SK-N-MC (cell line): ENCODE measurements around the gene GLOD4.
A peak's percentile ranks its signal among the peaks of the same experiment; 100 is the strongest.
"Not testable (repeated sequence)": the region's sequence is repeated elsewhere in the genome, so short reads cannot be mapped to it uniquely, and the experiment has no call there.

Source experiments
- DNase-seq: peaks from one replicate; pipeline ENCODE4 v3.0.0-alpha.2; 2011; ENCODE audit warnings: low read depth, low spot score
- H3K27ac ChIP-seq: fragments of 200-600 bp; sonication (generic); 2 replicates; pipeline ENCODE4 v1.5.1; 2016; ENCODE audit warnings: mixed run types
- H3K36me3 ChIP-seq: fragments of 200-600 bp; sonication (generic); 2 replicates; pipeline ENCODE4 v1.6.1; 2017; ENCODE audit warnings: antibody characterized with exemption, low read length, mixed read lengths; ENCODE audit not compliant: insufficient read depth
- H3K4me3 ChIP-seq: fragments of 200-600 bp; sonication (generic); 2 replicates; pipeline ENCODE4 v1.5.1; 2016
- H3K9ac ChIP-seq: fragments of 200-600 bp; sonication (generic); 2 replicates; pipeline ENCODE4 v1.8.0; 2017; ENCODE audit warnings: mixed run types, mixed read lengths; ENCODE audit not compliant: insufficient read length
- H3K9me3 ChIP-seq: fragments of 200-600 bp; sonication (generic); 2 replicates; pipeline ENCODE4 v1.6.1; 2017; ENCODE audit warnings: low read depth, mild to moderate bottlenecking, antibody characterized with exemption, low read length, moderate library complexity, mixed read lengths
- EZH2 ChIP-seq: fragments of 200-600 bp; sonication (generic); IDR thresholded peaks from one replicate; pipeline ENCODE4 v1.6.1; 2017; ENCODE audit warnings: antibody characterized with exemption
- FOXP2 ChIP-seq: optimal IDR thresholded peaks from 2 replicates; pipeline ENCODE3; 2011; ENCODE audit warnings: mild to moderate bottlenecking, moderate library complexity; ENCODE audit not compliant: insufficient read depth; ENCODE audit errors: extremely low read length, control extremely low read depth
- POLR2AphosphoS5 ChIP-seq: IDR thresholded peaks from 2 replicates; pipeline ENCODE4 v1.6.1; 2012; ENCODE audit warnings: mild to moderate bottlenecking, low read depth, low read length, borderline replicate concordance

GLOD4 gene

GRCh38 chr17:788551-788950, 6.5 kb upstream of the GLOD4 start:
- Histone ChIP-seq H3K27ac (no peak overlapping the region), H3K36me3 (peaks cover 54% of the 10 kb centered on the region), H3K9ac (no peak overlapping the region), H3K4me3 (no peak overlapping the region), H3K9me3 (no peaks in the 10 kb centered on the region)
- DNase-seq = no peak
- no peak for TF ChIP-seq POLR2AphosphoS5
- TF ChIP-seq FOXP2 = no peak
- TF ChIP-seq EZH2 = no peak

GRCh38 chr17:787641-788221, 5.7 kb upstream of the GLOD4 start:
- no peak overlapping the region for H3K27ac ChIP-seq
- no peaks in the 10 kb centered on the region for H3K9me3 ChIP-seq
- no peak overlapping the region for H3K9ac ChIP-seq
- TF ChIP-seq EZH2 = no peak
- no peak for TF ChIP-seq POLR2AphosphoS5
- TF ChIP-seq FOXP2 = no peak
- DNase-seq = no peak
- H3K4me3 ChIP-seq = no peak overlapping the region
- H3K36me3 ChIP-seq = peaks cover 54% of the 10 kb centered on the region

- H3K4me3 ChIP-seq, H3K9ac ChIP-seq, H3K9me3 ChIP-seq, H3K27ac ChIP-seq, DNase-seq: not testable (repeated sequence)
- peaks cover 44% of the 10 kb centered on the region for H3K36me3 ChIP-seq
Observed at GRCh38 chr17:785901-786300, 3.8 kb upstream of the GLOD4 start.

GRCh38 chr17:784143-784542, 2.1 kb upstream of the GLOD4 start:
- no peak overlapping the region for H3K9ac ChIP-seq
- DNase-seq = no peak
- TF ChIP-seq POLR2AphosphoS5 = no peak
- TF ChIP-seq EZH2 = no peak
- TF ChIP-seq FOXP2 = no peak
- no peaks in the 10 kb centered on the region for H3K9me3 ChIP-seq
- no peak overlapping the region for H3K27ac ChIP-seq
- H3K36me3 ChIP-seq = peaks cover 32% of the 10 kb centered on the region
- no peak overlapping the region for H3K4me3 ChIP-seq

- no peak for DNase-seq
- Histone ChIP-seq H3K36me3 (peaks cover 55% of the 10 kb centered on the region), H3K27ac (no peak overlapping the region), H3K9ac (no peak overlapping the region), H3K9me3 (no peaks in the 10 kb centered on the region), H3K4me3 (no peak overlapping the region)
- no peak for TF ChIP-seq POLR2AphosphoS5
- no peak for TF ChIP-seq EZH2
- no peak for TF ChIP-seq FOXP2
Observed at GRCh38 chr17:778096-778495, 4.0 kb downstream of the GLOD4 start.

- no peak overlapping the region for H3K4me3 ChIP-seq
- TF ChIP-seq FOXP2 = no peak
- H3K9ac ChIP-seq = peak overlapping the region; percentile 15
- no peak for DNase-seq
- H3K36me3 ChIP-seq = peaks cover 88% of the 10 kb centered on the region
- no peaks in the 10 kb centered on the region for H3K9me3 ChIP-seq
- no peak overlapping the region for H3K27ac ChIP-seq
Observed at GRCh38 chr17:774313-774584, 7.8 kb downstream of the GLOD4 start.

GRCh38 chr17:773467-774312, 8.4 kb downstream of the GLOD4 start:
- no peak for DNase-seq
- H3K27ac ChIP-seq = peak overlapping the region; percentile 70
- peaks cover 85% of the 10 kb centered on the region for H3K36me3 ChIP-seq
- no peak overlapping the region for H3K4me3 ChIP-seq
- H3K9ac ChIP-seq = peak overlapping the region; percentile 15
- TF ChIP-seq EZH2 (no peak), FOXP2 (no peak), POLR2AphosphoS5 (no peak)
- no peaks in the 10 kb centered on the region for H3K9me3 ChIP-seq

- Histone ChIP-seq H3K9me3 (no peaks in the 10 kb centered on the region), H3K36me3 (peaks cover 78% of the 10 kb centered on the region), H3K4me3 (no peak overlapping the region), H3K9ac (no peak overlapping the region), H3K27ac (peak overlapping the region; percentile 70; the same call in 1 of the 2 replicates)
- DNase-seq = no peak
- no peak for TF ChIP-seq EZH2
- no peak for TF ChIP-seq FOXP2
- no peak for TF ChIP-seq POLR2AphosphoS5
Observed at GRCh38 chr17:773016-773415, 9.1 kb downstream of the GLOD4 start.

GRCh38 chr17:767076-767475, 15.0 kb downstream of the GLOD4 start:
- H3K9me3 ChIP-seq = no peaks in the 10 kb centered on the region
- no peak overlapping the region for H3K4me3 ChIP-seq
- peaks cover 51% of the 10 kb centered on the region for H3K36me3 ChIP-seq
- H3K9ac ChIP-seq = no peak overlapping the region
- H3K27ac ChIP-seq = no peak overlapping the region
- no peak for DNase-seq
- TF ChIP-seq POLR2AphosphoS5 = no peak
- TF ChIP-seq EZH2 = no peak
- no peak for TF ChIP-seq FOXP2
